ENCODE results near the gene C12orf42.

DNA sequence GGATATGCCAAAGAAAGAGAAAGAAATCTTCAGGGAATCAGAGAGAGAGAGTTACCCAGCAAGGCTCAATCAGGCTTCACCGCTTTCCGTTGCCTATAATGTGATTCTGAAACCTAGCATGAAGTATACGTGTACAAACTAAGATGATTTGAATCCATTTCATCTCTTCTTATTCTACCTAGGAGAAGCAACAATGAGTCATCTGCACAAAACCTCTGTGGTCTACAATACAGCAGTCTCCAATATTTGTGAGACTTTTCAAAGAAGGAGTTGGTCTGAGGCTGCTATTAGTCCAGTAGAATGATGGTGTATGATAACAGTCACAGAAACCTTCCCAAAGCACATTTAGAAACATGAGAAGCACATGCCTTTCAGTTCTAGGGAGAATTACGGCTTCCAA, 141.9 kb downstream of the C12orf42 start:
- TF ChIP-seq TAF1 (IDR thresholded peaks at IDR 0.05; ENCODE audit: borderline replicate concordance, low read depth, low read length) (no peak), POLR2A (IDR thresholded peaks at IDR 0.05; ENCODE audit: low read depth, low read length) (no peak), POLR2AphosphoS5 (IDR thresholded peaks at IDR 0.05; ENCODE audit: low read depth, low read length) (no peak)
